ENCODE data around the gene SCEL.

- TF ChIP-seq, protein P1, sequence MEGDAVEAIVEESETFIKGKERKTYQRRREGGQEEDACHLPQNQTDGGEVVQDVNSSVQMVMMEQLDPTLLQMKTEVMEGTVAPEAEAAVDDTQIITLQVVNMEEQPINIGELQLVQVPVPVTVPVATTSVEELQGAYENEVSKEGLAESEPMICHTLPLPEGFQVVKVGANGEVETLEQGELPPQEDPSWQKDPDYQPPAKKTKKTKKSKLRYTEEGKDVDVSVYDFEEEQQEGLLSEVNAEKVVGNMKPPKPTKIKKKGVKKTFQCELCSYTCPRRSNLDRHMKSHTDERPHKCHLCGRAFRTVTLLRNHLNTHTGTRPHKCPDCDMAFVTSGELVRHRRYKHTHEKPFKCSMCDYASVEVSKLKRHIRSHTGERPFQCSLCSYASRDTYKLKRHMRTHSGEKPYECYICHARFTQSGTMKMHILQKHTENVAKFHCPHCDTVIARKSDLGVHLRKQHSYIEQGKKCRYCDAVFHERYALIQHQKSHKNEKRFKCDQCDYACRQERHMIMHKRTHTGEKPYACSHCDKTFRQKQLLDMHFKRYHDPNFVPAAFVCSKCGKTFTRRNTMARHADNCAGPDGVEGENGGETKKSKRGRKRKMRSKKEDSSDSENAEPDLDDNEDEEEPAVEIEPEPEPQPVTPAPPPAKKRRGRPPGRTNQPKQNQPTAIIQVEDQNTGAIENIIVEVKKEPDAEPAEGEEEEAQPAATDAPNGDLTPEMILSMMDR (IDR thresholded peaks at IDR 0.05): no peak
- TF ChIP-seq POLR2AphosphoS5 (IDR thresholded peaks at IDR 0.05): no peak
- no peak for TF ChIP-seq POLR2A (IDR thresholded peaks at IDR 0.05; ENCODE audit: low read depth)
- TF ChIP-seq EP300 (IDR thresholded peaks at IDR 0.05): no peak
Observed at GRCh38 chr13:77497835-77498234, 37.7 kb upstream of the SCEL start.

Measured in esophagus muscularis mucosa (tissue), 4 donors.